ENCODE results near the gene HSD11B2.

- TF ChIP-seq SUZ12 (IDR thresholded peaks at IDR 0.05; ENCODE audit: extremely low read depth, insufficient read depth, insufficient read length), result peak; percentile 38
- TF ChIP-seq YY1 (IDR thresholded peaks at IDR 0.05; ENCODE audit: insufficient read depth, insufficient read length), result no peak
These were observed 970 bp upstream of the HSD11B2 start for GRCh38 chr16:67429799-67430503.

All from NT2/D1 (cell line).